Inferior parietal cortex (tissue), 1 donor: ENCODE results near the gene RHOB.
A peak's percentile ranks its signal among the peaks of the same experiment; 100 is the strongest.
"Not testable (repeated sequence)": the region's sequence is repeated elsewhere in the genome, so short reads cannot be mapped to it uniquely, and the experiment has no call there.

Source experiments
- DNase-seq: peaks from one replicate; pipeline ENCODE4 v3.0.0-alpha.2; 2016; ENCODE audit errors: extremely low spot score

RHOB gene

DNA sequence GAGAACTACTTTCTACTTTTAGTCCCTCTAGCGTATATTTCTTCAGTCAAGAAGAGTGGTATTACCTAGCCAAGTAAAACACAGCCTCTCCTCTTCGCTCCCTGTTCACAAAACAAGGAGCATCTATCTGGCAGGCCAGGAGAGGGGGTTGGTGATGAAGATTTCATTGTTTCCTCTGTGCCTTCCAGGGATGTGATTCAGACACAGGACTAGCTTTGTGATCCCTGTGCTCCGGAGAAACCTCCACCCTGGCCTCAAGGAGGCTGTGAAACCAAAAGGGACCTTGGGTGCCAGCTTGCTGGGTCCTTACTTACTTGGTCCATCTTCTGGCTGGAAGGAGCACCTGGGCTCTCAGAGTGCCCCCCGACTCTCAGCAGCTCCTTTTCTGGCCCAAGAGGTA, 5.7 kb downstream of the RHOB start:
- no peak for DNase-seq

DNA sequence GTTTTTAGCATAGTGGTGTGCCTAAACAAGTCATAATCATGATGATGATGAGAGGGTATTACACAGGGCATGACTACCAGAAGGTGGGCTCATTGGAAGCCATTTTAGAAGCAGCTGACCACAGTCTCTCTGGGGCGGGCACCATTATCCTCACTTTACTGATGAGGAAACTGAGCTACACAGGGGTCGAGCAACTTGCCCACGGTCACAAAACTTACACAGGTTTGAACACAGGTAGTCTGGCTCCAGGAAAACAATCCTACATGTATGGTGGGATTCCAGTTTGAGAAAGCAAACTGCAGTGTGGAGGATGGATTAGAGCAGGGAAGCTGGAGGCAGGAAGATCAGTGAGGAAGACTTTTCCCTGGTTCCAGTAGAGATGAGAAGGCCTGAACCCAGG, 6.2 kb downstream of the RHOB start:
- no peak for DNase-seq

DNA sequence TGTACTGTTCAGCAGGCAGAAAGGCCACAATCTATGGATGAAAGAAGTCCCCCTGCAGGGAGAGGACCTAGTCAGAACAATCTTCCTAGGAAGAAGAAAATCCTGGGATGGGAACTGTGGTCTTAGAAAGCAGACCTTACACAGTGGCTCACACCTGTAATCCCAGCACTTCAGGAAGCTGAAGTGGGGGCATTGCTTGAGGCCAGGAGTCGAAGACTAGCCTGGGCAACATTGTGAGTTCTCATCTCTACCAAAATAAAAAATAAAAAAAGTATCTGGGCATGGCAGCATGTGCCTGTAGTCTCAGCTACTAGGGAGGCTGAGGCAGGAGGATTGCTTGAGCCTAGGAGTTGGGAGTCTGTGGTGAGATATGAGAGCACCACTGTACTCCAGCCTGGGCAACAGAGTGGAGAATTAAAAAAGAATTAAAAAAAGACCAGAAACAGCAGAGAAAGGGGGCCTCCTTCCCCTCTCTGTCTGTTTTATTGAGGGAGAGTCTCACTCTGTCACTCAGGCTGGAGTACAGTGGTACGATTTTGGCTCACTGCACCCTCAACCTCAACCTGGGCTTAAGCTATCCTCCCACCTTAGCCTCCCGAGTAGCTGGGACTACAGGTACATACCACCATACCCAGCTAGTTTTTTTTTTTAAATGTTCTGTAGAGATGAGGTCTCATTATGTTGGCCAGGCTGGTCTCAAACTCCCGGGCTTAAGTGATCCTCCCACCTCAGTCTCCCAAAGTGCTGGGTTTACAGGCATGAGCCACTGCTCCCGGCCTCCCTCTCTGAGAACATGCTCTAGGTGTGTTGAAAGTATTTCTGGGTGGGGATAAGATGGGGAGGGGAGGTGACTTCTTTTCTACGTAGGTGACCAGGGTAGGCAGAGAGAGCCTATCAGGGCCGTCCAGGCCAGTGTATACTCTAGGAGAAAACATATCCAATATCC, 7.4 kb downstream of the RHOB start:
- DNase-seq: no peak

DNA sequence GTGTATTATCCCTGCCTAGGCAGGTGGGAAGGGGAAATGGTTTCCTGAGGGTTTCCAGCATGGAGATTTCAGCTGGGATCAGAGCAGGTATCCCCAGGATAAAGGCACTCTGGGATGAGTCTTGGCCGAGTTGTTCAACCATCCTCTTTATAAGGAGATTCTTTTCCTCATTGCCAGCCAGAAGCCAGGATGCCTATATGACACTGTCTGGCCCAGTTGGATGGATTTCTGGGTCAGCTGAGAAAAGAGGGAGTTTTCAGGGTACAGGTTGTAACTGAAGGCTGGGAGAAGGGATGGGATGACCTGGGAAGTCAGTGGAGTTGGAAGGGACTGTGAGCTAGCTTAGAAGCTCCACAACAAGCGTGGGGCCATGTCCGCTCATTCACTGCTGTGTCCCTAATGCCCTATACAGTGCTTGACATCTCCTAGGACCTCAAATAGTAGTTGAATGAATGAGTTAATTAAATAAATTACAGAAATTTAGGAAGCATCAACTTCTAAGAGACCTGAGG, 8.3 kb downstream of the RHOB start:
- no peak for DNase-seq

DNA sequence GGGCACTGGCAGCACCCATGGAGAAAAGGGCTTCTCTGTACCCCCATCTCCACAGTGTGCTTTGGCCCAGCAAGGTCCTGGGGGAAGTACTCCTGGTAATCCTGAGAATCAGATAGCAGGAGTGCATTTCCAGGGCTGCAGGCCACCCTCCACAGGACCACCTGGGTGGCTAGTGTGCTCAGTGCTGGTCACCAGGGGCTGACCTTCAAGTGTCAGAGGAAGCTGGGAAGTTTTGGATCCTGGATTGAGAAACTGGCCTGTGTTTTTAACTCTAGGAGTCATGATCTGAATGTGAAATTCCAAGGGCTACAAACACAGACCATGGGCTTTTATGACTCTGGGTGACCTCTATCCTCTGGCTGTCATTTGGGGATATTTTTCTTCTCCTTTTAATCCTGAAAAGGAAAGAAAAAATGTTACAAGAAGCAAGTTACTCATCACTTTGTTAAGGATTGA, 9.3 kb downstream of the RHOB start:
- DNase-seq: no peak

DNA sequence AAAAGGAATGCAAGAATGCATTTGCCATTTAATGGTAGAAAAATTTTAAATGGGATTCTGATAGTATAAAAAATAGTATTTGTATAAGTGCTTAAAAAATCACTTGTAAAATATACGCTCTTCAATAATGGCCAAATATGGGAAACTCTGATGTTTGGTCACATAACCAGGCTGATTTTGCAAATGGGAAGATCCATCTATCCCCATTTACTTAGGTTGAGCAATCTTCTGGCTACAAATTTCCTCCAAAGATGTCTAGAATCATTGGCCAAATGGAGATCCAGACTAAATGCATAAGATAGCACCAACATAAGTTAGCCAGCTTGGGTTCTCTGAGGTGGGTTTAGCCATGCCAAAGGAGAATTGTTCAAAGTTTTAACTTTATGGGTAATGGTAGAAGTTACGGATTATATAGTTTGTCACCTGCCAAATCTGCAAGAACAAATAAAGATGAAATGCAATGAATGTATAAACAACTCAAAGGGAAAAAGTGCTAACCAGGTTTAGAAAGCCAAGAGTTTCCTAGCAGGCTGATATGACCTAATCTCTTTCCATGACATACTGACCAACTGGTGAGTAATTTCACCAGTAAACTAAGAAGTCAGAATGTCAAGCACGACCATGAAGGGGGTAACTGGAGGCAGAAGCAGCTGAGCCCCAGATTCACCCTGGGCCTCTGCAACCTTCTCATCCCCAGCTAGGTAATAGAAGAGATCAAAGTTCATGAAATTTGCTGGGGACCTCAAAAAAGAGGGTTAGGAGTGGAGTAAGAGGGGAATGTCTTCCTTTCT, 10.0 kb downstream of the RHOB start:
- DNase-seq: no peak

DNA sequence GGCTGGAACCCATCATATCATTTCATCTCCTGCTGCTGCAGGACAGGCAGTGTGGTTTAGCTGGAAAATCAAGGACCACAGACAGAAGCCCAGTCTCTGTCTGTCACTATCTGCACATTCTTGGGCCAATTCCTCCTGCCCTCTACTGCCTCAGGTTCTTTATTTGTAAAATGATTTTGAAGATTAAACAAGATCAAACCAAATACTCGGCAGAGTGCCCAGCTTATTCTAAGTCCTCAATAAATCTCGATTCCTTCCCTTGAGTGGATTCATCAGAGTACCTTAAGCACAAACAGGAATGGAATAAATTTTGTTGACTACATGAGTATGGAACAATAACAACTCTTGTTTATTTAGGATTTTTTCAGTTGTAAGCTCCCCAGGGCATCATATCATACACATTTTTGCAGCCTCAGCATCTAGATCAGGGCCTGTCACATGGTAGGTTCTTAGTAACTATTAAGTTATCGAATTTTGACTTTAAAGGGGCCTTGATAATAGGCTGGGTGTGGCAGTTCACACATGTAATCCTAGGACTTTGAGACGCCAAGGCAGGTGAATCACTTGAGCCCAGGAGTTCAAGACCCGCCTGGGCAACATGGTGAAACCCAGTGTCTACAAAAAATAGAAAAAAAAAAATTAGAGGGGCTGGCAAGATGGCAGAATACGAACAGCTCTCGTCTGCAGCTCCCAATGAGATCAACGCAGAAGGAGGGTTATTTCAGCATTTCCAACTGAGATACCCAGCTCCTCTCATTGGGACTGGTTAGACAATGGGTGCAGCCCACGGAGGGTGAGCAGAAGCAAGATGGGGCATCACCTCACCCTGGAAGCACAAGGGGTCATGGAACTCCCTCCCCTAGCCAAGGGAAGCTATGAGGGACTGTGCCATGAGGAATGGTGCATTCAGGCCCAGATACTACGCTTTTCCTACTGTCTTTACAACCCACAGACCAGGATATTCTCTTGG, 11.1 kb downstream of the RHOB start:
- no peak for DNase-seq

DNA sequence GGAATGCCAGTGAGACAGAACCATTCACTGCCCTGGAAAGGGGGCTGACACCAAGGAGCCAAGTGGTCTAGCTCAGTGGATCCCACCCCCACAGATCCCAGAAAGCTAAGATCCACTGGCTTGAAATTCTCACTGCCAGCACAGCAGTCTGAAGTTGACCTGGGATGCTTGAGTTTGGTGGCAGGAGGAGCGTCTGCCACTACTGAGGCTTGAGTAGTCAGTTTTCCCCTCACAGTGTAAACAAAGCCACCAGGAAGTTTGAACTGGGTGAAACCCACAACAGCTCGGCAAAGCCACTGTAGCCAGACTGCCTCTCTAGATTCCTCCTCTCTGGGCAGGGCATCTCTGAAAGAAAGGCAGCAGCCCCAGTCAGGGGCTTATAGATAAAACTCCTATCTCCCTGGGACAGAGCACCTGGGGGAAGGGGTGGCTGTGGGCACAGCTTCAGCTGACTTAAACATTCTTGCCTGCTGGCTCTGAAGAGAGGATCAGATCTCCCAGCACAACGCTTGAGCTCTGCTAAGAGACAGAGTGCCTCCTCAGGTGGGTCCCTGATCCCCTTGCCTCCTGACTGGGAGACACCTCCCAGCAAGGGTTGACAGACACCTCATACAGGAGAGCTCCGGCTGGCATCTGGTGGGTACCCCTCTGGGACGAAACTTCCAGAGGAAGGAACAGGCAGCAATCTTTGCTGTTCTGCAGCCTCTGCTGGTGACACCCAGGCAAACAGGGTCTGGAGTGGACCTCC, 12.0 kb downstream of the RHOB start:
- DNase-seq: not testable (repeated sequence)

DNA sequence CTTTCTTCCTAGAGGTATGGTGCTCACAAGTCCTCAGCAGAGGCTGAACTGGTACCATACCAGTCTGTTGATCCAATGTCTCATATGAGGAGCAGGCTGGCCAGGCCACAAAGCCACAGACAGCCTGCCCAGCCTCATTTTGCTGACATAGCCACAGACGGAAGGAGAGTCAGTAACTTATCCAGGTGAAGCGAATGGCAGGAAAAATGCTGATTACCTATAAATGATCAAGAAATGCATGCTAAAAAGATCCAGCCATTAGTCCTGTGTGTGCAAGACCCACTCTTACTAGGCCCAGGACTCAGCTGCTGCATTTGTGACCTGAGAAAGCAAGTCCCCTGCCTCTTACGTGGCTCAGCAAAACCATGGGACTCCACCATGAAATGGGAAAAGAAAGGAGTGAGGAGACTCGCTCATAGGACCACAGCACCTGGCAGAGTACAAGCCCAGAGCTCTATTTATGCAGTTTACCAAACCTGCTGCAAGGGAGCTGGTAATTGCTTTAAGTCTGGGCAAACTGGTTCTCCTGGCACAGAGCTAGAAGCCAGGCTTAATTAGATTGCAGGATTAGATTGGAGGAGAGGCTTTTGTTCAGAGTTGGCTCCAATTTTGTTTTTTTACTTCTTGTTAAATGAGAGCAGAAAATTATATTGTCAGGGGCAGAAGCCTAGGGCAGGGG, 19.0 kb downstream of the RHOB start:
- peak; percentile 22 for DNase-seq

DNA sequence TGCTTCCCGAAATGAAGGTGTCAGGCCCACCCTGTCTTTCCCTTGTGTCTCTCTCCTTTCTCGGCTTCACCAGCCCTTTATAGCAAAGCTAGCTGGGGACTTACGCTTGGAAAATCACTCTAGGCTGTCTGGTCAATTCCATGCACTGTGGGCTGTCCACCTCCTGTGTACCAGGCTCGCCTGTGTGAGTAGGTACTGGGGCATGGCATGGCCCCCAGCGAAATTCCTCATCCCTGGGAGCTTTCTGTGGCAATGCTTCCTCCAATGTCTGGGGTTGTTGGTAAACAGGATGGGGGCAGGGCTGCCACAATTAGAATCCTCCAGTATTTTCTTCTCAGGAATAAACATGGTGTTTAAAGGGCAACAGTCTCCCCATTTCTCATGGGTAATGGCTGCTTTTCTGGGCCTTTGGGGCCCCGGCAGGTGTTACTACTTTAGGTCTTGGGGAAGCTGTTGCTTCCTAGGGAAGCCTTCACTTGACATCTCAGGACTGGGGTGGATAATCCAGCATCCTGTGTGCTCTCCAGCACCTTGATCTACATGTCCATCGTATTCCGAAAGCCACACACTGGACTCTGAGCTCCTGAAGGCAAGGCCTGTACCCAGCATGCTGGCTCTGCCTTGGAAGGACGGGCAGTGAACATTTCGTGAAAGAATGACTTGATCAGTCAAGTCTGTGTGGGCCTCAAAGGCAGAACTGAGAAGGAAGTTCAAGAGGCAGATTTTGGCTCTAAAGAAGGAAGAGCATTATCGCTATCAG, 21.1 kb downstream of the RHOB start:
- DNase-seq: no peak

DNA sequence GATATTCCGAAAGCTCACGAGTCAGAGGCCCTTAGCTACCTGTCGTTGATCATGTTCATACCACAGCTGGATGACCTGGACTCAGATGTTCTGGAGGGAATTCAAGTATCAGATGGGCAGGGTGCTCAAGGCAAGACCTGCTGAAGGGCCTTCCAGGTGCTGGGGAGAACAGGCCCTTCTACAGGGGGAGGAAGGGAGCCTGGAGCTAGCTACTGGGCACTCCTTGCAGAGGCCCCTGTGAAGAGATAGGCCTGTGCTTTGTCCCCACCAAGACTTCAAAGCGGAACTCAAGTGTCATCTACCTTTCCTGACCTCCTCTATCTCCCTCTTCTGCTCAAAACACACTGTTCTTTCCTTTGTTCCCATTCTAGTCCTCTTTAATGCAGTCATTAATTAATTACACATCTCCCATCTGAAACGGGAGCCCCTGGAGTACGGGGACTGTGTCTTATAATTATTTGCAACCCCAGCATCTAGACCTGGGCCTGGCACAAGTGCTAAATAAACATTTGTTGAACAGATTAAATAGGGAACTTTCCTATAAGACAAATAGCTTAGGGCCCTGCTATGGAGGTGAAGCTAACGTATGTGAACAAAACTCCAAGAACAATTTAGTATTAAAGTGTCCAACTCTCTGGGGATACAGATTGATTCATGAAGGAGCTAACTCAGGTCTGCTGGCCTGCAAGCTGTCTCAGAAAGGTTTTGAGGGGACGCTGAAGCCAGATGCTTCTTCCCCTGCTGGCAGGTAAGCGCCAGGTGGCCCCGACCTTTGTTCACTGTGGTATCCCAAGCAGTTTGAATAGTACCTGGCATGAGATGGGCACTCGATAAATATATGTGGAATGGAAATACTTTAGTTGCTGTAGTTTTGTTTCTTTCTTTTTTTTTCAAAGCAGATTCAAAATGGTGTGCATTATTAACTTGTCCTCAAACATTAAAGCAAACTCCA, 22.0 kb downstream of the RHOB start:
- DNase-seq: no peak

DNA sequence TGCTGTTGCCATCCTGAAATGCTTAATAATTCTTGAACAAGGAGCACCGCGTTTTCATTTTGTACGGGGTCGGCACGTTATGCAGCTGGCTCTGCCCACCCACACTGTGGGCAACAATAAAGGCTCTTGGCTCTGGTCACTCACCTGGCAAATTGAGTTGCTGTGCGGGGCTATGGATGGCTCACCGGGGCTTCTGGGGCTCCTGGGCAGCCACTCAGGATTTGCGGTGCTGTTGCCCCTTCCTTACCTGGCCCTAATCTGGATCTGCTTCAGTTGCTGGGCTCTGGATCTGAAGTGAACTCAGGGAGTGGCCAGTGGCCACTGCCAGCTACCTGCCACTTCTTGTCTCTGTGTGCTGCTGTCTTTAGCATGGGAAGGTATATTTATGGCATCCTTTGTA, 22.7 kb downstream of the RHOB start:
- no peak for DNase-seq

DNA sequence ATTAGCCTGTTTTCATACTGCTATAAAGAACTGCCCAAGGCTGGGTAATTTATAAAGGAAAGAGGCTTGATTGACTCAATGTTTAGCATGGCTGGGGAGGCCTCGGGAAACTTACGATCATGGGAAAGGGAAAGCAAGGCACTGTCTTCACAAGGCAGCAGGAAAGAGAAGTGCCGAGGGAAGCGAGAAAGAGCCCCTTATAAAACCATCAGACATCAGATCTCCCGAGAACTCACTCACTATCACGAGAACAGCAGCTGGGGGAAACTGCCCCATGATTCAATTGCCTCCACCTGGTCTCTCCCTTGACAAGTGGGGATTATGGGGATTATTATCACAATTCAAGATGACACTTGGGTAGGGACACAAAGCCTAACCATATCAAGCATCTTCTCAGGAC, 23.3 kb downstream of the RHOB start:
- DNase-seq: no peak

DNA sequence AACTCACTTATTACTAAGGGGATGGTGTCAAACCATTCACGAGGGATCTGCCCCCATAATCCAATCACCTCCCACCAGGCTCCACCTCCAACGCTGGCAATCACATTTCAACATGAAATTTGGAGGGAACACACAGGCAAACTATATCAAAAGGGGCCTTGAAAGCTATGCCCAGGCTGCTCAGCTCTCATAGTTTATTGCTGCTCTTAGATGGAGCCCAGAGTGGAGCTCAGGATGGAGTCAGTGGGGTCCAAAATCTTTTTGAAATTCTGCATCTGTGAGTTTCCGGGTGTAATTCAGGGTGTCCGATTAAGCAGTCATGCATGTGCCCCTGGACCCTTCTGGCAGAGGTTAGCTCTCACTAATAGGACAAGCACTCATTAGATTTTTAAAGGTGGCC, 24.3 kb downstream of the RHOB start:
- no peak for DNase-seq

DNA sequence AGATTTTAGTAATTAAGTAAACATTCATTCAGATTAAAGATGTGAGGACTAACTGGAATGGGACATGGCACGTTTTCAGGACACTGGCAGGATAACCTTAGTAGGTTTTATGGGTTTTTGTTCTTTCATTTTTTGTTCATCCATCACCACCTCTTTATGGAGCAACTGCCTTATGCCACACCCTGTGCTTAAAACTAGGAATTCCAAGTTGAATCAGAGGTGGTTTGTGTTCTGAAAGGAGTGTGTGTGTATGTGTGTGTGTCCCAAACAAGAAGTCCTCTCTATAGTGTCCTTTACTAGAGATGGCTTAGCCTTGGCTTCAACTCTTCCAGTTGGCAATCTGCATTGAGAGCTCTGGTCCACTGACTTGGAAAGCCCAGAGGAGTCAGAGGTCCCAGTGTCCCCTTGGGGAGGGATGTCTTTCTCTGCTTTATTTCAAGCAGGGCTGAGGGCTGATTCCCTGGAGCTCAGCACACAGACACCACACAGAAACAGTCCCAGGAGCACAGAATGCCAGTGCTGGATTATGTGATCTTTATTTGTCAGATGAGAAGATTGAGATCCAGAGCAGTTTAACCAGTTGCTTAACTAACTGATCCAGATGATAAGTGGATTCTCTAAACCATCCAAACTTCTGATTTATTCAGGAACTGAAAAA, 25.2 kb downstream of the RHOB start:
- DNase-seq: no peak

DNA sequence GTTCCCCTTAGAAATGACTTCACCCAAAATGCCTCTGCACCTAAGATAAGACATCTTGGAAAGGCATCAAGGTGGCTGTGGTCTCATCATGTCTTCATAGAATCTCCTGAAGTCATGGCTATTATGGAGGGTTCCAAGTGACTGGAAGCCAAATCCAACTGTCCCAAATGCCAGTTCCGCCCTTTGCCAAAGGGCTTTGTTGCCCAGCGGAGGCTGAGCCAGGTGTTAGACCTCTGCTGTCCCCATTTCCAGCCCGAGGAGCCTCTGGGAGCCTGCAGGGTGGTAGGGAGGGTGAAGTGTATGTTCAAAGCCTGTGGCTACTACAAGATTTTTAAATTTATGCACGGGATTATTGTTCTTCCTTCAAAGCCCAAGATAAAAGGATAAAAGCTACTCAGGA, 25.7 kb downstream of the RHOB start:
- no peak for DNase-seq

DNA sequence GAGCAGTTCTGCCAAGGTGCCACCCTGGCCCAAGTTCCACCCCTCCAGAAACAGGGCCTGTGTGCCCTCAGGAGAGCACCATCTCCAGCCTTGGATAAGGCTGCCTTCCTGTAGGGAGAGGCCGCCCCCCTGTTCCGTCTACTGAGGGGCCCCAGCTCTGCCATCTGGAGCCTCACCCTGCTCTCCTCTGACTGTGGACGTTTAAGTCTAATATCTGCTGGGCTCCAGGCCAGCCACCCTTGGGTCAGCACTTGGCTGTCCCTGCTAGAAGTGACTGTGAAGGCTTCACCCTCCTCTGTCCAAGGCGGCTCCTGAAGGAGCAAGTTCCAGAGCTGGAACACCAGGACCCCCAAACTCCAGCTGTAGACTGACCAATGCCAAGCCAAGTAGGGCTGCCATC, 26.3 kb downstream of the RHOB start:
- DNase-seq: no peak
